Fibroblast of mammary gland (primary cell): Measurements from ENCODE around the gene SPTB.
A peak's percentile ranks its signal among the peaks of the same experiment; 100 is the strongest.

Source experiments
- DNase-seq: peaks from one replicate; pipeline ENCODE4 v3.0.0-alpha.2; 2010; ENCODE audit warnings: low read depth
- H3K4me3 ChIP-seq: 2 replicates; pipeline ENCODE4 v1.5.1; 2011; ENCODE audit warnings: low read depth, mild to moderate bottlenecking, low read length, moderate library complexity; ENCODE audit not compliant: control insufficient read depth
- TF ChIP-seq, protein P1 (sequence below): conservative IDR thresholded peaks from 2 replicates; pipeline ENCODE4 v1.5.1; 2011; ENCODE audit warnings: low read depth, low read length, inconsistent platforms; ENCODE audit not compliant: control insufficient read depth, insufficient read depth

Gene SPTB

DNA sequence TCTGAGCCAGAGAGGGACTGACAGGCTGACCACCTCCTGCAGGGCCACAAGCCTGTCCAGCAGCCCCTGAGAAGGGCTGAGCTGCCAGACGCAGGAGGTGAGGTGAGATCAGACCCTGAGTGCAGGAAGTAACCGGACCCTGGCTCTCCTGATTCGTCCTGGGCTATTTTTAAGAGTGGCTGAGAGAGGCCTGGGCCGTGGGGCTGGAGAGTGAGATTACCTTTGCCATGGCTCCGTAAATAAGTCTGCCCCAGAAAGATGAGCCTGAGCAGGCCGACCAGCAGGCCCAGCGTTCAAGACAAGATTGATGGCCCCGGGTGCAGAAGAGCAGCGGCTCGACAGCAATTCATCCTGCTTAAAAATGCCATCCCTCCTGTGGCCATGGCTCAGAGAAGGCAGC, 54.2 kb downstream of the SPTB start:
- no peak overlapping the region for H3K4me3 ChIP-seq
- TF ChIP-seq, protein P1, sequence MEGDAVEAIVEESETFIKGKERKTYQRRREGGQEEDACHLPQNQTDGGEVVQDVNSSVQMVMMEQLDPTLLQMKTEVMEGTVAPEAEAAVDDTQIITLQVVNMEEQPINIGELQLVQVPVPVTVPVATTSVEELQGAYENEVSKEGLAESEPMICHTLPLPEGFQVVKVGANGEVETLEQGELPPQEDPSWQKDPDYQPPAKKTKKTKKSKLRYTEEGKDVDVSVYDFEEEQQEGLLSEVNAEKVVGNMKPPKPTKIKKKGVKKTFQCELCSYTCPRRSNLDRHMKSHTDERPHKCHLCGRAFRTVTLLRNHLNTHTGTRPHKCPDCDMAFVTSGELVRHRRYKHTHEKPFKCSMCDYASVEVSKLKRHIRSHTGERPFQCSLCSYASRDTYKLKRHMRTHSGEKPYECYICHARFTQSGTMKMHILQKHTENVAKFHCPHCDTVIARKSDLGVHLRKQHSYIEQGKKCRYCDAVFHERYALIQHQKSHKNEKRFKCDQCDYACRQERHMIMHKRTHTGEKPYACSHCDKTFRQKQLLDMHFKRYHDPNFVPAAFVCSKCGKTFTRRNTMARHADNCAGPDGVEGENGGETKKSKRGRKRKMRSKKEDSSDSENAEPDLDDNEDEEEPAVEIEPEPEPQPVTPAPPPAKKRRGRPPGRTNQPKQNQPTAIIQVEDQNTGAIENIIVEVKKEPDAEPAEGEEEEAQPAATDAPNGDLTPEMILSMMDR = no peak
- no peak for DNase-seq

DNA sequence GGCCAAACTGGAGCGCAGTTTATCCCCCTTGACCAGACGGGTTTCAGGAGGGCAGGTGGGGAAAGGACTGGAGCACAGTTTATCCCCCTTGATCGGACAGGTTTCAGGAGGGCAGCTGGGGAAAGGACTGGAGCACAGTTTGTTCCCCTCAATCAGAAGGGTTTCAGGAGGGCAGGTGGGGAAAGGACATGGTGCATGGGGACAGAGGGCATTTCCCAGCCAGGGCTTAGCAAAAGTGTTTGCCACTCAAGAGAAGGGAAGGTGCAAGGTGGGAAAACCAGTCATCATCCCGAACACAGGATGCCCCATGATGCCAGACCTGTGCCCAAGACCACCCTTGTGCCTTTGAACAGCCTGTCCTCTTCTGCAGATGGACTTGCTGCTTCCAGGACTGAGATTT, 54.7 kb downstream of the SPTB start:
- TF ChIP-seq, protein P1 = no peak
- no peak overlapping the region for H3K4me3 ChIP-seq
- DNase-seq = no peak

DNA sequence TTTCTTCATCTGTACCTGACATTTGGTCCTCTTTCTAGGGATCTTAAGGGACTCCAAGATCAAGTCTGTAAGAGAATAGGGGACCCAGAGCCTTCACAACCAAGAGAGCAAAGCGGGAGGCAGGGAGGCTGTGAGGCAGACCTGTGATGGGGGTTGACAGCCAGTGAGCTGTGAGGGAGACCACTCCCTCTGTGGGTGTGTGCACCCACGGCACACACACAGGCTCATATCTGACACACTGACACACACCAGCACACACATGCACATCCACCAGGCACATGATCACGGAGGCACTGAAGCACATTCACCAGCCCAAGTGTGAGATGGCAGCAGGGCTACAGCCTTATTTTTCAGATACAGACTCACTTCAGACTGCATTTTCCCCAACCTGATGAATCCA, 55.2 kb downstream of the SPTB start:
- no peak overlapping the region for H3K4me3 ChIP-seq
- no peak for DNase-seq

DNA sequence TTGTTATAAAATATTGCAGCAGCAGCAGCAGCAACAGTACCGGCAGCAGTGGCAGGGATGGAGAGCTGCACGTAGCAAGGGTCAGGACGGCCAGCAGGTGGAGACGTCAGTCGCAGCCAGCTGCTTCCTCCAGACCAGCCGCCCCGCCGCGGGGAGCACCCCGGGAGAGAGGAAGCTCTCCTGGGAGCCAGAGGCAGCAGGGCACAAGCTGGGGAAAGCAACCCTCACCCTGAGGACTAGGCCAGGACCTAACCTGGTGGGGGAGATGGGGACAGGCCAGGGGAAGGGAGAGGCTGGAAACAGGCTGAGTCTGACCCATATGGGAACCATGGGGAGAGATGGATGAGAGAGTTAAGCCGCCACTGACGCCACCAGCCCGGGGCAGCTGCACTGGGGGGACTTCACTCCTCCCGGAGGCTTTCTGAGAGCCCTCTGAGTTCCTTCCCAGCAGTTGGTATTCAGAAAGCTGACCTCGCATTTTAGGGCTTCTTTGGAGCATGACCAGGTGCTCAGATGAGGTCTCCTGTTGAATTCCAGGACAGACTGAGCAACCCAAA, 56.3 kb downstream of the SPTB start:
- TF ChIP-seq, protein P1 = peak; percentile 61
- peak; percentile 56 for DNase-seq
- H3K4me3 ChIP-seq = no peak overlapping the region

More for the DNA sequence above, 55.2 kb downstream of the SPTB start:
- TF ChIP-seq, protein P1 = no peak

DNA sequence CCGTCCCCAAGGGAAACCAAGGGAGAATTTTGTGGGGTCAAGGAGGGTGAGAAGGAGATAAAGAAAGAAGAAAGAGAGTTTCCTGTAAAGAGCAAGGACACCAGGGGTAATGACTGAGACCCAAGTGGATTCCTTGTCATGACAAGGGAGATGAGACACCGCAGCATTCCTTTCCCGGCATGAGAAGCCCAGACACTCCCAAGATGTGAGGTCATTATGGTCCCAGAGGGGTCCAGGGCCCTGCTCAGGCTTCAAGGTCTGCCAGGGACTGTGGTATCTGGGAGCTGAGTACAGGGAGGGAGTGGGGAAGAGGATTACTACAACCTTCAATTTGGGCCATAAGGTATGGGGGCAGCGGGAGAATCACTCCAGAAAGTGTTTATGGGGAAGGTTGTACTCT, 58.1 kb downstream of the SPTB start:
- TF ChIP-seq, protein P1 = no peak
- DNase-seq = no peak

DNA sequence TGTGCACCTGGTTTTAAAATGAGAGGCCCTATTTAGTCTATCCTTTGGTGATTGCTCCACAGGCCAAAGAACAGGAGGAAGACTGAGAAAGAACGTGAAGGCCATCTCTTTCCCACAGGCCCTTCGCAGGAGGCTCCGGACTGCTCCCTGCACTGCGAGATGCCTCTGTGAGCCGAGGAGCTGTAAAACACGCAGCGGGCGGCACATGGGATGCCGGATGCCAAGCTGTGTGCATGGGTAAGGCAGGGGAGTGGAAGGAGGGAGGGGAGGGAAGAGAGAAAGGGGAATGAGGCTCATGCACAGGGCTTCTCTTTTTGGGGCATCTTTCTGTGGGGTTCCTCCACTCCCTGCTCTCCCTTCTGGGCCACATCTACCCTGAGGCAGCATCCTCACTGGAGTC, 61.6 kb downstream of the SPTB start:
- DNase-seq = no peak
- H3K4me3 ChIP-seq = no peak overlapping the region
- TF ChIP-seq, protein P1 = no peak

More for the DNA sequence above, 58.1 kb downstream of the SPTB start:
- H3K4me3 ChIP-seq = no peak overlapping the region

DNA sequence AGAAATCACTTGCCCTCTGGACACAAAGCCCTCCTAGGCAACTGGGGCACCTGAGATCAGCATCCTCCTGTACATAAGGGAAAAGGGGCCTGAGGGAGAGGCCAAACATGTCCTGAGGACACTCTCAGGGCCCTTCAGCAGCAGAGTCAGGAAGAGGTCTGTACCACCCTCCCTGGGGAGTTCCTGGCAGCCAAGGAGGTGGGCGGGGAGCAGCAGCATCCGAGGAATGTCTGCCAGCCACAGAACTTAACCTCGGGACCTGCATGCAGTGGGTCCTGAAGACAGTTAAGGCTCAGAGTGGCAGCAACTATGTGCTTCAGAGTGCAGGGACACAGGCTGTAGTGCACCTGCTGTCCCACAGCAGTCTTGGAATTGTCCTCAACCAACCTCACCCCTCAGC, 62.1 kb downstream of the SPTB start:
- H3K4me3 ChIP-seq = no peak overlapping the region
- TF ChIP-seq, protein P1 = no peak
- DNase-seq = no peak
